SK-N-MC (cell line): ENCODE results near the gene ULK3.

ENCODE experiments used
- EZH2 ChIP-seq: fragments of 200-600 bp; sonication (generic); IDR thresholded peaks from one replicate; pipeline ENCODE4 v1.6.1; 2017; ENCODE audit warnings: antibody characterized with exemption
- FOXP2 ChIP-seq: optimal IDR thresholded peaks from 2 replicates; pipeline ENCODE3; 2011; ENCODE audit warnings: mild to moderate bottlenecking, moderate library complexity; ENCODE audit not compliant: insufficient read depth; ENCODE audit errors: extremely low read length, control extremely low read depth
- POLR2AphosphoS5 ChIP-seq: IDR thresholded peaks from 2 replicates; pipeline ENCODE4 v1.6.1; 2012; ENCODE audit warnings: mild to moderate bottlenecking, low read depth, low read length, borderline replicate concordance

- TF ChIP-seq POLR2AphosphoS5 (no peak), EZH2 (no peak), FOXP2 (no peak)
Measured at GRCh38 chr15:74854453-74855022, 11.6 kb upstream of the ULK3 start.
